Right lobe of liver (tissue), 6 donors: Measurements from ENCODE around the gene MACROD2. TPM values are rescaled to one million over a fixed set of nuclear protein-coding genes. Genes with fewer than 3 reads are reported as not detected.
"Not testable (repeated sequence)": the region's sequence is repeated elsewhere in the genome, so short reads cannot be mapped to it uniquely, and the experiment has no call there.

ENCODE experiments used
- ATAC-seq, 4 donors: fragments of 200-7000 bp; cut with Tn5 transposase; one replicate each; pipeline ENCODE4 v1.9.1; 2020; ENCODE audit warnings: mild to moderate bottlenecking in 4 of 4, moderate library complexity in 4 of 4
- DNase-seq, 3 donors: peaks; one replicate each; pipeline ENCODE4 v3.0.0-alpha.2; 2020
- H3K27ac ChIP-seq, 3 donors: fragments of 200-600 bp; one replicate each; pipeline ENCODE4 v1.8.0; 2022
- H3K27me3 ChIP-seq, 2 donors: fragments of 200-600 bp; one replicate each; pipeline ENCODE4 v1.8.0; 2022
- H3K36me3 ChIP-seq, 4 donors: fragments of 200-600 bp; sonication (generic) in 1 of 4; one replicate each; pipeline versions ENCODE4 v1.5.1 to v1.8.0; 2017 to 2022; ENCODE audit warnings: control low read depth in 1 of 4
- H3K4me1 ChIP-seq, 4 donors: fragments of 200-600 bp; sonication (generic) in 1 of 4; one replicate each; pipeline versions ENCODE4 v1.5.1 to v1.8.0; 2017 to 2022; ENCODE audit warnings: control low read depth in 1 of 4
- H3K4me3 ChIP-seq, 3 donors: fragments of 200-600 bp; one replicate each; pipeline ENCODE4 v1.8.0; 2022
- H3K9me3 ChIP-seq, 4 donors: fragments of 200-600 bp; sonication (generic) in 1 of 4; one replicate each; pipeline versions ENCODE4 v1.5.1 to v1.8.0; 2017 to 2022; ENCODE audit warnings: control low read depth in 1 of 4
- CTCF ChIP-seq, 4 donors: fragments of 200-600 bp in 3 of 4; fragments of 450-650 bp in 1 of 4; IDR thresholded peaks; one replicate each; pipeline versions ENCODE4 v1.5.1 to v1.8.0; 2016 to 2022; ENCODE audit warnings: antibody characterized with exemption in 4 of 4, mild to moderate bottlenecking in 2 of 4
- POLR2A ChIP-seq: fragments of 450-650 bp; IDR thresholded peaks from one replicate; pipeline ENCODE4 v1.6.1; 2017; ENCODE audit warnings: antibody characterized with exemption, mild to moderate bottlenecking
- WGBS: methylation state at CpG from one replicate; pipeline ENCODE4 v1.1.6; 2018; ENCODE audit warnings: low coverage, low lambda C conversion rate; ENCODE audit not compliant: insufficient coverage; ENCODE audit errors: missing lambda C conversion rate; 5-methylcytosine and 5-hydroxymethylcytosine counted together
- intact Hi-C, 2 donors: fragments of 100-400 bp; cut with DNase I; formaldehyde crosslinking; loops; one replicate each; pipeline versions ENCODE4 v1.11.2 to v1.14.1; 2022
- total RNA-seq, 6 experiments: library from RNA; depleted of rRNA in 2 of 6; stranded (reverse); fragments of >200 nt in 2 of 6; fragmentation: NEBNext Ultra II Directional in 3 of 6; extraction: Animal tissue kit (Norgen Biotek cat#: 25700) in 3 of 6; gene quantifications; one replicate each; pipeline versions ENCODE4 v1.1.0 to v1.2.4, GENCODE V29; 2016 to 2023
- donor health status: DM: no; HTN: yes; CAD: no.
- donor health status: DM: no; HTN: no; CAD: no.
- donor health status: DM: no; HTN: no; CAD: no.
- donor health status: DM: no; HTN: yes; CAD: no.
- donor health status: DM: no; HTN: yes; CAD: no.

The MACROD2 gene
- total RNA-seq, 6 experiments from 2014 or later = 1.2 to 5.5 (median 3.3) TPM

GRCh38 chr20:16007164-16007563, 2011.8 kb downstream of the MACROD2 start:
- intact Hi-C loops = no loop called here
- no peaks in the 10 kb centered on the region for H3K9me3 ChIP-seq
- no peaks in the 10 kb centered on the region for H3K27me3 ChIP-seq
- H3K27ac ChIP-seq = no peak overlapping the region
- DNase-seq (no peak), ATAC-seq (no peak)
- H3K4me1 ChIP-seq = no peaks in the 10 kb centered on the region
- H3K4me3 ChIP-seq = no peak overlapping the region
- TF ChIP-seq CTCF (IDR thresholded peaks at IDR 0.05) = no peak
- no peak for TF ChIP-seq POLR2A
- no peaks in the 10 kb centered on the region for H3K36me3 ChIP-seq
- whole genome bisulfite sequencing = 86% methylated on average over 3 of the region's 3 CpGs

- H3K9me3 ChIP-seq = no peaks in the 10 kb centered on the region
- H3K4me1 ChIP-seq = no peaks in the 10 kb centered on the region
- no peak overlapping the region for H3K27ac ChIP-seq
- no peak for TF ChIP-seq POLR2A
- TF ChIP-seq CTCF (IDR thresholded peaks at IDR 0.05) = no peak
- no peaks in the 10 kb centered on the region for H3K27me3 ChIP-seq
- no peak for ATAC-seq
- DNase-seq = no peak
- no peak overlapping the region for H3K4me3 ChIP-seq
- no peaks in the 10 kb centered on the region for H3K36me3 ChIP-seq
- 81% methylated on average over 9 of the region's 9 CpGs for WGBS
- intact Hi-C loops = no loop called here
Measured at GRCh38 chr20:16007962-16008361, 2012.6 kb downstream of the MACROD2 start.

- no peak overlapping the region for H3K27ac ChIP-seq
- intact Hi-C loops = no loop called here
- no peaks in the 10 kb centered on the region for H3K36me3 ChIP-seq
- H3K9me3 ChIP-seq = no peaks in the 10 kb centered on the region
- ATAC-seq (no peak), DNase-seq (no peak)
- no peaks in the 10 kb centered on the region for H3K4me1 ChIP-seq
- TF ChIP-seq POLR2A = no peak
- TF ChIP-seq CTCF (IDR thresholded peaks at IDR 0.05) = no peak
- 56% methylated on average over 3 of the region's 6 CpGs for WGBS
- H3K4me3 ChIP-seq = no peak overlapping the region
- no peaks in the 10 kb centered on the region for H3K27me3 ChIP-seq
Measured at GRCh38 chr20:16011056-16011455, 2015.7 kb downstream of the MACROD2 start.

GRCh38 chr20:16011519-16011918, 2016.2 kb downstream of the MACROD2 start:
- H3K27me3 ChIP-seq = no peaks in the 10 kb centered on the region
- no CpG with 5 or more reads among the region's 5 CpGs for WGBS
- no peaks in the 10 kb centered on the region for H3K4me1 ChIP-seq
- TF ChIP-seq CTCF (IDR thresholded peaks at IDR 0.05) (no peak), POLR2A (no peak)
- H3K36me3 ChIP-seq = no peaks in the 10 kb centered on the region
- H3K9me3 ChIP-seq = no peaks in the 10 kb centered on the region
- no peak for ATAC-seq
- no peak overlapping the region for H3K4me3 ChIP-seq
- no peak for DNase-seq
- intact Hi-C loops = no loop called here
- H3K27ac ChIP-seq = no peak overlapping the region

- ATAC-seq, H3K4me1 ChIP-seq, H3K27me3 ChIP-seq, H3K9me3 ChIP-seq, H3K36me3 ChIP-seq, H3K4me3 ChIP-seq, intact Hi-C loops, H3K27ac ChIP-seq, DNase-seq: not testable (repeated sequence)
- WGBS = 69% methylated on average over 6 of the region's 6 CpGs
Measured at GRCh38 chr20:16012934-16013333, 2017.6 kb downstream of the MACROD2 start.
